OCI-LY1 (cell line): ENCODE results near the gene RASL11B.

Experiments used
- H2AFZ ChIP-seq: fragments of 200-600 bp; sonication (generic), shearing (Covaris generic); 2 replicates; pipeline ENCODE4 v1.6.0; 2014; ENCODE audit warnings: antibody characterized with exemption, mild to moderate bottlenecking, low read length
- H3F3A ChIP-seq: fragments of 200-600 bp; sonication (generic), shearing (Covaris generic); 2 replicates; pipeline ENCODE4 v1.6.0; 2014; ENCODE audit warnings: mild to moderate bottlenecking, antibody characterized with exemption, low read length, moderate library complexity; ENCODE audit not compliant: insufficient read depth
- H3K27ac ChIP-seq: fragments of 200-600 bp; sonication (generic); 2 replicates; pipeline ENCODE4 v1.5.1; 2014; ENCODE audit warnings: low read length, mixed run types, mild to moderate bottlenecking, low read depth; ENCODE audit not compliant: poor library complexity, severe bottlenecking
- H3K27me3 ChIP-seq: fragments of 200-600 bp; sonication (generic); 2 replicates; pipeline ENCODE4 v1.6.0; 2014; ENCODE audit warnings: antibody characterized with exemption, mild to moderate bottlenecking, low read length, moderate library complexity; ENCODE audit not compliant: insufficient read depth
- H3K36me3 ChIP-seq: fragments of 200-600 bp; sonication (generic); 2 replicates; pipeline ENCODE4 v1.6.1; 2014; ENCODE audit warnings: mild to moderate bottlenecking, antibody characterized with exemption, low read length, moderate library complexity, mixed read lengths; ENCODE audit not compliant: insufficient read depth
- H3K4me1 ChIP-seq: fragments of 200-600 bp; sonication (generic); 2 replicates; pipeline ENCODE4 v1.5.1; 2014; ENCODE audit warnings: mild to moderate bottlenecking, low read length, moderate library complexity; ENCODE audit not compliant: insufficient read depth, severe bottlenecking
- H3K4me2 ChIP-seq: fragments of 200-600 bp; sonication (generic), shearing (Covaris generic); 2 replicates; pipeline ENCODE4 v1.6.1; 2014; ENCODE audit warnings: low read length
- H3K4me3 ChIP-seq: fragments of 200-600 bp; sonication (generic); 2 replicates; pipeline ENCODE4 v1.5.1; 2014; ENCODE audit warnings: low read length, low read depth, mild to moderate bottlenecking, mixed read lengths; ENCODE audit not compliant: poor library complexity, severe bottlenecking
- H3K79me2 ChIP-seq: fragments of 200-600 bp; shearing (Covaris generic); 2 replicates; pipeline ENCODE4 v1.6.1; 2016; ENCODE audit warnings: mixed run types, low read length, mixed read lengths; ENCODE audit not compliant: insufficient read depth
- H3K9ac ChIP-seq: fragments of 200-600 bp; sonication (generic), shearing (Covaris generic); 2 replicates; pipeline ENCODE4 v1.6.1; 2014; ENCODE audit warnings: mild to moderate bottlenecking, low read length, mixed read lengths
- H3K9me2 ChIP-seq: fragments of 200-600 bp; sonication (generic), shearing (Covaris generic); 2 replicates; pipeline ENCODE4 v1.6.1; 2014; ENCODE audit warnings: low read depth, mild to moderate bottlenecking, low read length, mixed read lengths
- H3K9me3 ChIP-seq: fragments of 200-600 bp; shearing (Covaris generic); 2 replicates; pipeline ENCODE4 v1.6.1; 2014; ENCODE audit warnings: low read length, mixed read lengths
- H4K20me1 ChIP-seq: fragments of 200-600 bp; sonication (generic), shearing (Covaris generic); 2 replicates; pipeline ENCODE4 v1.6.0; 2016; ENCODE audit warnings: mild to moderate bottlenecking, low read length; ENCODE audit not compliant: insufficient read depth
- EZH2 ChIP-seq: fragments of 200-600 bp; sonication (generic), shearing (Covaris generic); IDR thresholded peaks from 2 replicates; pipeline ENCODE4 v1.8.0; 2017; ENCODE audit warnings: borderline replicate concordance, mixed run types, mild to moderate bottlenecking, antibody characterized with exemption, low read length, moderate library complexity, mixed read lengths
- TF ChIP-seq, protein P1 (sequence below): fragments of 200-600 bp; sonication (generic), shearing (Covaris generic); IDR thresholded peaks from 2 replicates; pipeline ENCODE4 v1.5.1; 2017; ENCODE audit warnings: mild to moderate bottlenecking, antibody characterized with exemption, low read length, moderate library complexity, mixed read lengths

RASL11B gene

DNA sequence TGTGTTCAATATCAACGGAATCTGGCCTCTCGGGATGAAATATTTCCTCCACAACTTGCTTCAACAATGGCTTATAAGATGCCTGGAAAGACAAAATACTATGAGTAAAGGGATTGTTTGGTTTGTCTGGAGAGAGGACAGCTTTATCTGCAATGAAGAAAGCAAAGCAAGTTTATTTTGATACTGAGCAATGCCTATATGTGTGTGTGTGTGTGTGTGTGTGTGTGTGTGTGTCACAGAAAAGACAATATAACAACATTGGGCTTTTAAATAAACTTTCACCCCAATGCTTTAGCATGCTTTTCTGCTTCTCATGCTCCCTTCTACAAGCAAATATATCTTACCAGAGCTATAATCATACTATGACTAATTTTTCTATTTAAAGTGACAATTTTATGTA is 45.4 kb downstream of the RASL11B start:
- Histone ChIP-seq H2AFZ (no peak overlapping the region), H3K4me3 (no peak overlapping the region), H3K9me2 (no peaks in the 10 kb centered on the region), H3F3A (no peaks in the 10 kb centered on the region), H3K36me3 (no peaks in the 10 kb centered on the region), H3K27ac (no peak overlapping the region), H3K4me1 (no peaks in the 10 kb centered on the region), H3K9ac (no peak overlapping the region), H3K27me3 (no peaks in the 10 kb centered on the region), H3K4me2 (no peak overlapping the region), H3K79me2 (no peaks in the 10 kb centered on the region), H3K9me3 (no peaks in the 10 kb centered on the region), H4K20me1 (no peaks in the 10 kb centered on the region)
- TF ChIP-seq, protein P1, sequence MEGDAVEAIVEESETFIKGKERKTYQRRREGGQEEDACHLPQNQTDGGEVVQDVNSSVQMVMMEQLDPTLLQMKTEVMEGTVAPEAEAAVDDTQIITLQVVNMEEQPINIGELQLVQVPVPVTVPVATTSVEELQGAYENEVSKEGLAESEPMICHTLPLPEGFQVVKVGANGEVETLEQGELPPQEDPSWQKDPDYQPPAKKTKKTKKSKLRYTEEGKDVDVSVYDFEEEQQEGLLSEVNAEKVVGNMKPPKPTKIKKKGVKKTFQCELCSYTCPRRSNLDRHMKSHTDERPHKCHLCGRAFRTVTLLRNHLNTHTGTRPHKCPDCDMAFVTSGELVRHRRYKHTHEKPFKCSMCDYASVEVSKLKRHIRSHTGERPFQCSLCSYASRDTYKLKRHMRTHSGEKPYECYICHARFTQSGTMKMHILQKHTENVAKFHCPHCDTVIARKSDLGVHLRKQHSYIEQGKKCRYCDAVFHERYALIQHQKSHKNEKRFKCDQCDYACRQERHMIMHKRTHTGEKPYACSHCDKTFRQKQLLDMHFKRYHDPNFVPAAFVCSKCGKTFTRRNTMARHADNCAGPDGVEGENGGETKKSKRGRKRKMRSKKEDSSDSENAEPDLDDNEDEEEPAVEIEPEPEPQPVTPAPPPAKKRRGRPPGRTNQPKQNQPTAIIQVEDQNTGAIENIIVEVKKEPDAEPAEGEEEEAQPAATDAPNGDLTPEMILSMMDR, result no peak
- no peak for TF ChIP-seq EZH2

- Histone ChIP-seq H3F3A (no peaks in the 10 kb centered on the region), H3K4me3 (no peak overlapping the region), H3K4me2 (no peak overlapping the region), H2AFZ (no peak overlapping the region), H3K9me2 (no peaks in the 10 kb centered on the region), H3K79me2 (no peaks in the 10 kb centered on the region), H3K27me3 (no peaks in the 10 kb centered on the region), H3K4me1 (no peaks in the 10 kb centered on the region), H3K9ac (no peak overlapping the region), H3K27ac (no peak overlapping the region), H3K9me3 (no peaks in the 10 kb centered on the region), H3K36me3 (no peaks in the 10 kb centered on the region), H4K20me1 (no peaks in the 10 kb centered on the region)
- no peak for TF ChIP-seq EZH2
- TF ChIP-seq, protein P1, result no peak
Measured at GRCh38 chr4:52910115-52910514, 48.0 kb downstream of the RASL11B start.

DNA sequence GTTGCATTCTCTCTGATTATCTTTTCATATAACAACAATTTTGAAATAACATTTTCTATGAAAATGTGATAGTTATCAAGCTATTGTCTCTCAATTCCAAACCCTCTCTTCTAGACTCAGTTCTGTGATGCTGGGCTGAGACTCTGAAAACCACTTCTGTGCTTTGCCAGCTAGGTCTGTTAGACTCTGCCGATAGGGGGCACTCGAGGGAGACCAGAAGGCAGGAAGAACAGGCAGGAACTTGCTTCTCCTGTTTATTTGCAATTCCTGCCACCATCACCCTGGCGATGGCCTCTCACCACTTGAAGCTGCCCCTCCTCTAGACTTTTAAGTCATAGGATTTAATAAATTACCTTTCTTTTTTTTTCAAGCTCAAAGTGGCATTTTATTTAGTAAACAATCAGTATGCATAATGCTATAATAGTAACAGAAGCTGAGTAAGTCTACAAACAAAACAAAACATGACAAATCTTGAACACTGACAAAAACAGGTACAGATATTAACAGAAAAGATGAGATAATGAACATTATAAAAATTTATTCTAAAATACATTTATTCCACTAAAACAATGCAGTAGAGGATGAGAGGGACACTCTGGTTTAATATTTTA is 49.7 kb downstream of the RASL11B start:
- Histone ChIP-seq H3K4me2 (no peak overlapping the region), H3K4me3 (no peak overlapping the region), H3K27me3 (no peaks in the 10 kb centered on the region), H3K9me2 (no peaks in the 10 kb centered on the region), H2AFZ (no peak overlapping the region), H3K27ac (no peak overlapping the region), H4K20me1 (no peaks in the 10 kb centered on the region), H3K9ac (no peak overlapping the region), H3K4me1 (no peaks in the 10 kb centered on the region), H3K36me3 (no peaks in the 10 kb centered on the region), H3K9me3 (no peaks in the 10 kb centered on the region), H3K79me2 (no peaks in the 10 kb centered on the region), H3F3A (no peaks in the 10 kb centered on the region)
- TF ChIP-seq EZH2, result no peak
- TF ChIP-seq, protein P1, result peak; percentile 95
